ENCODE measurements around the gene TMEM209.
A peak's percentile ranks its signal among the peaks of the same experiment; 100 is the strongest.

Gene TMEM209

DNA sequence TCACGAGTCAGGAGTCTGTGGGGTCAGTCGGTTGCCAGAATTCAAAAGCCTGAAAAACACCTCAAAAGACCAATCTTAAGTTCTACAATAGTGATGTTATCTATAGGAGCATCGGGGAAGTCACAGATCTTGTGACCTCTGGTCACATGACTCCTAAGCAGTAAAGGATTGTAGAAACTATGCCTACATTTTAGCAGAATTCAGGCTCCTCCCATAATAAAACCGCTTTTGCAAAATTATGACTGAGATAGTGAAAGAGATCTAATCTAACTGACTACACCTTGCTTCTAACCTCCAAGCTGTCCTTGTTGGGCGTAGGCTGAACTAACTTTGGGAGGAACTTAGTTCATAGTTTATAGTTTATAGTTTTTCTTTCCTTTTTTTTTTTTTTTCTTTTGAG lies 19.0 kb upstream of the TMEM209 start:
- Histone ChIP-seq H3K9ac (no peak overlapping the region), H2AFZ (peak overlapping the region; percentile 11), H3K27me3 (ENCODE audit: control insufficient read depth, insufficient read depth, low read length) (no peaks in the 10 kb centered on the region), H3K79me2 (no peaks in the 10 kb centered on the region), H3K4me1 (no peaks in the 10 kb centered on the region), H3K4me3 (ENCODE audit: low read depth, low read length) (no peak overlapping the region), H3K9me3 (ENCODE audit: control insufficient read depth, low read length) (no peaks in the 10 kb centered on the region), H3K27ac (peak overlapping the region; percentile 77), H3K36me3 (ENCODE audit: control insufficient read depth, insufficient read depth, low read length) (no peaks in the 10 kb centered on the region), H3K4me2 (ENCODE audit: low read length) (no peak overlapping the region)
- TF ChIP-seq, protein P1, sequence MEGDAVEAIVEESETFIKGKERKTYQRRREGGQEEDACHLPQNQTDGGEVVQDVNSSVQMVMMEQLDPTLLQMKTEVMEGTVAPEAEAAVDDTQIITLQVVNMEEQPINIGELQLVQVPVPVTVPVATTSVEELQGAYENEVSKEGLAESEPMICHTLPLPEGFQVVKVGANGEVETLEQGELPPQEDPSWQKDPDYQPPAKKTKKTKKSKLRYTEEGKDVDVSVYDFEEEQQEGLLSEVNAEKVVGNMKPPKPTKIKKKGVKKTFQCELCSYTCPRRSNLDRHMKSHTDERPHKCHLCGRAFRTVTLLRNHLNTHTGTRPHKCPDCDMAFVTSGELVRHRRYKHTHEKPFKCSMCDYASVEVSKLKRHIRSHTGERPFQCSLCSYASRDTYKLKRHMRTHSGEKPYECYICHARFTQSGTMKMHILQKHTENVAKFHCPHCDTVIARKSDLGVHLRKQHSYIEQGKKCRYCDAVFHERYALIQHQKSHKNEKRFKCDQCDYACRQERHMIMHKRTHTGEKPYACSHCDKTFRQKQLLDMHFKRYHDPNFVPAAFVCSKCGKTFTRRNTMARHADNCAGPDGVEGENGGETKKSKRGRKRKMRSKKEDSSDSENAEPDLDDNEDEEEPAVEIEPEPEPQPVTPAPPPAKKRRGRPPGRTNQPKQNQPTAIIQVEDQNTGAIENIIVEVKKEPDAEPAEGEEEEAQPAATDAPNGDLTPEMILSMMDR (IDR thresholded peaks at IDR 0.05) = no peak

DNA sequence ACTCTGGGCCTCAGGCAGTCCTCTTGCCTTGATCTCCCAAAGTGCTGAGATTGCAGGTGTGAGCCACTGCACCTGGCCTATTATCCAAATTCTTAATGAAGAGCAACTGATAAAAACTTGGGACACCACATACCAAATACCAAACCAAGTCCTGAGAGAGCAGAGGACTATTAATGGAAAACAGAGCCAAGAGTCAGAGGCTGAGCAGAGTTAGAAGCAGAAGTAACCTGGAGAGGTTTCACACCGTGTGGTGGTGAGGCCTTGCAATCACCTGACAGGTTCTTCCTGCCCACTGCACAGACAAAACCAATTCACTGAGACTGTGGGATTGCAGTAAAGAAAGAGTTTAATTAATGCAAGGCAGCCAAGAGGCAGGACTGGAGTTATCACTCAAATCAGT lies 18.4 kb upstream of the TMEM209 start:
- Histone ChIP-seq H3K4me2 (ENCODE audit: low read length) (no peak overlapping the region), H3K27me3 (ENCODE audit: control insufficient read depth, insufficient read depth, low read length) (no peaks in the 10 kb centered on the region), H3K27ac (peak overlapping the region; percentile 77), H3K4me3 (ENCODE audit: low read depth, low read length) (no peak overlapping the region), H2AFZ (peak overlapping the region; percentile 57), H3K9ac (no peak overlapping the region), H3K9me3 (ENCODE audit: control insufficient read depth, low read length) (no peaks in the 10 kb centered on the region), H3K79me2 (no peaks in the 10 kb centered on the region), H3K36me3 (ENCODE audit: control insufficient read depth, insufficient read depth, low read length) (no peaks in the 10 kb centered on the region), H3K4me1 (no peaks in the 10 kb centered on the region)
- TF ChIP-seq, protein P1 (IDR thresholded peaks at IDR 0.05) = no peak

DNA sequence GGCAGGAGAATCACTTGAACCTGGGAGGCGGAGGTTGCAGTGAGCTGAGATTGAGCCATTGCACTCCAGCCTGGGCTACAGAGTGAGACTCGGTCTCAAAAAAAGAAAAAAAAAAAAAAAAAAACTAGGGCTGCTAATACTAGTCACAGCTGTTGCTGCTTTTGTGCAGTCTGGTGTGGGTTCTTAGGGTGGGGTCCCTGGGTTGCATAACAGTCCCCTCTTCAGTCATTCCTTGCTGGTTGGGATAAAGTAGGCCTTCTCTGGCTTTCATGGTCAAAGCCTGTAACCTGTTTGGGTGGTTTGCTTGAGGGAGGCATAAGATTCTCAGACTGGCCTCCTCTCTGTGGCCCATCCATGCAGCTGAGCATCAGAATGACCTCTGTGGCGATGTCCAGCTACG lies 16.5 kb upstream of the TMEM209 start:
- Histone ChIP-seq H3K9ac (no peak overlapping the region), H3K9me3 (ENCODE audit: control insufficient read depth, low read length) (no peaks in the 10 kb centered on the region), H3K79me2 (no peaks in the 10 kb centered on the region), H3K4me2 (ENCODE audit: low read length) (no peak overlapping the region), H2AFZ (no peak overlapping the region), H3K36me3 (ENCODE audit: control insufficient read depth, insufficient read depth, low read length) (no peaks in the 10 kb centered on the region), H3K27ac (no peak overlapping the region), H3K27me3 (ENCODE audit: control insufficient read depth, insufficient read depth, low read length) (no peaks in the 10 kb centered on the region), H3K4me3 (ENCODE audit: low read depth, low read length) (no peak overlapping the region), H3K4me1 (no peaks in the 10 kb centered on the region)
- TF ChIP-seq, protein P1 (IDR thresholded peaks at IDR 0.05) = no peak

DNA sequence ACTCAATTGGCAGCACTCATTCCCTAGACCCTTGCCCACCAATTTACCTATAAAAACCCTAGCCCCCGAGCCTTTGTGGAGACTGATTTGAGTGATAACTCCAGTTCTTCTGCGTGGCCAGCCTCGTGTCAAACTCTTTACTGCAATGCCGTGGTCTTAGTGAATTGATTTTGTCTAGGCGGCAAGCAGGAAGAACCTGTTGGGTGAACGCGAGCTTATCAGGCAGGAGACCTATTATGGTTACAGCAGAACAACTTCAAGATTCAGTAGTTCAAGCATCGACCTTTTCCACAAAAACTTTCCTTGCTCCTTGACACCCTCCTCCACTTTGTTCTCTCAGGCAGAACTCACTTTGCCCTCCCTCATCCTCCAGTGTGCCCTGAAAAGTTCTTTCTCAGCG lies 14.7 kb upstream of the TMEM209 start:
- TF ChIP-seq, protein P1 (IDR thresholded peaks at IDR 0.05) = no peak
- Histone ChIP-seq H3K9me3 (ENCODE audit: control insufficient read depth, low read length) (no peaks in the 10 kb centered on the region), H3K9ac (no peak overlapping the region), H3K4me3 (ENCODE audit: low read depth, low read length) (no peak overlapping the region), H2AFZ (no peak overlapping the region), H3K4me1 (no peaks in the 10 kb centered on the region), H3K27me3 (ENCODE audit: control insufficient read depth, insufficient read depth, low read length) (no peaks in the 10 kb centered on the region), H3K4me2 (ENCODE audit: low read length) (no peak overlapping the region), H3K27ac (no peak overlapping the region), H3K36me3 (ENCODE audit: control insufficient read depth, insufficient read depth, low read length) (no peaks in the 10 kb centered on the region), H3K79me2 (no peaks in the 10 kb centered on the region)

DNA sequence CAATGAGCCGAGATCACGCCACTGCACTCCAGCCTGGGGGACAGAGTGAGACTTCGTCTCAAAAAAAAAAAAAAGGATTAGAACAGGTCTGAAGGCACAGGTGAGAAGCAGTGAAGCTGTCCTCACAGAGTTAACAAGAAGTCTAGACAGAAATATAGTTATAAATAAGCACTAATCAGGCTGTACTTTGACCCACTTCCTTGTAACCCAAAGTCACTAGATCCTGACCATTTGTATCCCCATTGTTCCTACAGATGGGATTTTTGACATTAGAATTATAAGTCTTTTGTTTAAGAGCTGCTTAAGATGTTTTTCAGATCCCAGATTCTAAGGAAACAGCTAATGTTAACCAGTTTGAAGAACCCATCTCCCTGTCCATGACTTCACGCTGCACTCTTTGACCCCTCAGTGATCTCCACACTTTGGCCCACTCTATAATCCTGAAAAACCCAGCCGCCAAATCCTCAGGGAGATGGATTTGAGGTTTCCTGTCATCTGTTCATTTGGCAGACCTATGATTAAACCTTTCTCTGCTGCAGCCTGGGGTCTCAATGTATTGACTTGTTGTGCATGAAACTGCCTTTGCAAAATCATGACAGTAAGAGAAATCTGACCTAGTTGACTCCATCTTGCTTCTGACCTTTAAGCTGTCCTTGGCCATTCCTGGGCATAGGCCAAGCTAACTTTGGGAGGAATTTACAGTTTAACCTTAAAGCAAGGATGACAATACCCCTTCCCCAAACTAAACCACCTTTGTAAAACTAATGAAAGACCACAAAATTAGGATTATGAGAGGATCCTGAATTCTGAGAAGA lies 13.8 kb upstream of the TMEM209 start:
- H3K9ac ChIP-seq = no peak overlapping the region
- H3K4me1 ChIP-seq = no peaks in the 10 kb centered on the region
- H3K4me3 ChIP-seq (ENCODE audit: low read depth, low read length) = no peak overlapping the region
- TF ChIP-seq, protein P1 (IDR thresholded peaks at IDR 0.05) = no peak
- H3K4me2 ChIP-seq (ENCODE audit: low read length) = no peak overlapping the region
- no peaks in the 10 kb centered on the region for H3K36me3 ChIP-seq (ENCODE audit: control insufficient read depth, insufficient read depth, low read length)
- no peaks in the 10 kb centered on the region for H3K9me3 ChIP-seq (ENCODE audit: control insufficient read depth, low read length)
- H3K27ac ChIP-seq = no peak overlapping the region
- H3K27me3 ChIP-seq (ENCODE audit: control insufficient read depth, insufficient read depth, low read length) = no peaks in the 10 kb centered on the region
- H3K79me2 ChIP-seq = no peaks in the 10 kb centered on the region
- H2AFZ ChIP-seq = no peak overlapping the region
